ENCODE results near the gene FCRL5.

- TF ChIP-seq SIX5 (IDR thresholded peaks at IDR 0.05; ENCODE audit: low read depth, low read length, severe bottlenecking) (no peak), TARDBP (IDR thresholded peaks at IDR 0.05; ENCODE audit: borderline replicate concordance) (no peak), CTCF (IDR thresholded peaks at IDR 0.05 in 2 of 3, conservative IDR thresholded peaks at IDR 0.05 in 1 of 3; ENCODE audit: control insufficient read depth in 2 of 3, extremely low read depth in 1 of 3, insufficient read depth in 1 of 3, low read depth in 3 of 3, low read length in 3 of 3) (no peak), POLR2A (IDR thresholded peaks at IDR 0.05; ENCODE audit: low read depth, low read length) (no peak), ZNF24 (IDR thresholded peaks at IDR 0.05) (no peak)
Observed at GRCh38 chr1:157469752-157470675, 82.3 kb downstream of the FCRL5 start.

Measured in GM12878 (cell line).